Gastroesophageal sphincter (tissue), 3 donors: ENCODE measurements around the gene DOCK2.

Experiments used
- CTCF ChIP-seq, 4 experiments: fragments of 200-600 bp in 2 of 4; fragments of 450-650 bp in 2 of 4; sonication (generic) in 1 of 4; IDR thresholded peaks; one replicate each; pipeline ENCODE4 v1.5.1; 2017 to 2019; ENCODE audit warnings: antibody characterized with exemption in 4 of 4, mild to moderate bottlenecking in 2 of 4, moderate library complexity in 2 of 4
- EP300 ChIP-seq: sonication (generic); formaldehyde crosslinking; IDR thresholded peaks from one replicate; pipeline ENCODE4 v1.6.1; 2017; ENCODE audit warnings: antibody characterized with exemption, mild to moderate bottlenecking
- POLR2A ChIP-seq, 2 donors: fragments of 450-650 bp; IDR thresholded peaks; one replicate each; pipeline ENCODE4 v1.6.1; 2017; ENCODE audit warnings: antibody characterized with exemption in 2 of 2, mild to moderate bottlenecking in 2 of 2, moderate library complexity in 1 of 2
- POLR2AphosphoS5 ChIP-seq: sonication (generic); formaldehyde crosslinking; IDR thresholded peaks from one replicate; pipeline ENCODE4 v1.6.1; 2017; ENCODE audit warnings: antibody characterized with exemption

- TF ChIP-seq POLR2AphosphoS5 (no peak), CTCF (IDR thresholded peaks at IDR 0.05) (no peak), POLR2A (IDR thresholded peaks at IDR 0.05) (no peak), EP300 (no peak)
Measured at GRCh38 chr5:169935762-169936161, 298.7 kb downstream of the DOCK2 start.
